Tongue (tissue), 2 donors: Measurements from ENCODE around the gene COPS8. TPM values are rescaled to one million over a fixed set of nuclear protein-coding genes. Genes with fewer than 3 reads are reported as not detected.

Experiments used
- DNase-seq: peaks from one replicate; pipeline ENCODE4 v3.0.0-alpha.2; 2015
- total RNA-seq: library from RNA; depleted of rRNA; stranded (reverse); fragments of >200 nt; gene quantifications from one replicate; pipeline ENCODE4 v1.2.3, GENCODE V29; 2014

Gene COPS8
- total RNA-seq, 1 donor from 2014 or later, result 105 TPM

- no peak for DNase-seq
Observed at GRCh38 chr2:237065071-237065377, 20.7 kb upstream of the COPS8 start.

GRCh38 chr2:237066396-237066795 lies 19.3 kb upstream of the COPS8 start:
- no peak for DNase-seq

GRCh38 chr2:237068005-237068576 lies 17.6 kb upstream of the COPS8 start:
- DNase-seq, result no peak

GRCh38 chr2:237072067-237072931 lies 13.4 kb upstream of the COPS8 start:
- peak; percentile 85 for DNase-seq

GRCh38 chr2:237073552-237073951 lies 12.1 kb upstream of the COPS8 start:
- DNase-seq, result no peak

GRCh38 chr2:237074211-237074993 lies 11.3 kb upstream of the COPS8 start:
- DNase-seq, result no peak

GRCh38 chr2:237075749-237076599 lies 9.7 kb upstream of the COPS8 start:
- DNase-seq, result no peak

GRCh38 chr2:237081596-237081995 lies 4.1 kb upstream of the COPS8 start:
- DNase-seq, result no peak

GRCh38 chr2:237083026-237083425 lies 2.7 kb upstream of the COPS8 start:
- DNase-seq, result no peak

- DNase-seq, result no peak
Observed at GRCh38 chr2:237084444-237084843, 1.2 kb upstream of the COPS8 start.

- no peak for DNase-seq
Observed at GRCh38 chr2:237090906-237091305, 5.2 kb downstream of the COPS8 start.

GRCh38 chr2:237091779-237092436 lies 6.2 kb downstream of the COPS8 start:
- DNase-seq, result no peak

- DNase-seq, result no peak
Observed at GRCh38 chr2:237092506-237092905, 6.8 kb downstream of the COPS8 start.

GRCh38 chr2:237092920-237093781 lies 7.5 kb downstream of the COPS8 start:
- peak; percentile 83 for DNase-seq

- no peak for DNase-seq
Observed at GRCh38 chr2:237096201-237096600, 10.5 kb downstream of the COPS8 start.

GRCh38 chr2:237096911-237097310 lies 11.2 kb downstream of the COPS8 start:
- no peak for DNase-seq

GRCh38 chr2:237097326-237097910 lies 11.7 kb downstream of the COPS8 start:
- DNase-seq, result no peak

- DNase-seq, result no peak
Observed at GRCh38 chr2:237097911-237098702, 12.4 kb downstream of the COPS8 start.

GRCh38 chr2:237099804-237100203 lies 14.1 kb downstream of the COPS8 start:
- no peak for DNase-seq
